NCI-H146 treated with DMSO at 0.1 percent for 48 hours (cell line): ENCODE results near the gene TADA2B.

Source experiments
- DNase-seq: peaks from one replicate; lab custom pipeline; 2025; ENCODE audit not compliant: unreplicated experiment; lab: John Stamatoyannopoulos, UW

TADA2B gene, protein sequence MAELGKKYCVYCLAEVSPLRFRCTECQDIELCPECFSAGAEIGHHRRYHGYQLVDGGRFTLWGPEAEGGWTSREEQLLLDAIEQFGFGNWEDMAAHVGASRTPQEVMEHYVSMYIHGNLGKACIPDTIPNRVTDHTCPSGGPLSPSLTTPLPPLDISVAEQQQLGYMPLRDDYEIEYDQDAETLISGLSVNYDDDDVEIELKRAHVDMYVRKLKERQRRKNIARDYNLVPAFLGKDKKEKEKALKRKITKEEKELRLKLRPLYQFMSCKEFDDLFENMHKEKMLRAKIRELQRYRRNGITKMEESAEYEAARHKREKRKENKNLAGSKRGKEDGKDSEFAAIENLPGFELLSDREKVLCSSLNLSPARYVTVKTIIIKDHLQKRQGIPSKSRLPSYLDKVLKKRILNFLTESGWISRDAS

DNA sequence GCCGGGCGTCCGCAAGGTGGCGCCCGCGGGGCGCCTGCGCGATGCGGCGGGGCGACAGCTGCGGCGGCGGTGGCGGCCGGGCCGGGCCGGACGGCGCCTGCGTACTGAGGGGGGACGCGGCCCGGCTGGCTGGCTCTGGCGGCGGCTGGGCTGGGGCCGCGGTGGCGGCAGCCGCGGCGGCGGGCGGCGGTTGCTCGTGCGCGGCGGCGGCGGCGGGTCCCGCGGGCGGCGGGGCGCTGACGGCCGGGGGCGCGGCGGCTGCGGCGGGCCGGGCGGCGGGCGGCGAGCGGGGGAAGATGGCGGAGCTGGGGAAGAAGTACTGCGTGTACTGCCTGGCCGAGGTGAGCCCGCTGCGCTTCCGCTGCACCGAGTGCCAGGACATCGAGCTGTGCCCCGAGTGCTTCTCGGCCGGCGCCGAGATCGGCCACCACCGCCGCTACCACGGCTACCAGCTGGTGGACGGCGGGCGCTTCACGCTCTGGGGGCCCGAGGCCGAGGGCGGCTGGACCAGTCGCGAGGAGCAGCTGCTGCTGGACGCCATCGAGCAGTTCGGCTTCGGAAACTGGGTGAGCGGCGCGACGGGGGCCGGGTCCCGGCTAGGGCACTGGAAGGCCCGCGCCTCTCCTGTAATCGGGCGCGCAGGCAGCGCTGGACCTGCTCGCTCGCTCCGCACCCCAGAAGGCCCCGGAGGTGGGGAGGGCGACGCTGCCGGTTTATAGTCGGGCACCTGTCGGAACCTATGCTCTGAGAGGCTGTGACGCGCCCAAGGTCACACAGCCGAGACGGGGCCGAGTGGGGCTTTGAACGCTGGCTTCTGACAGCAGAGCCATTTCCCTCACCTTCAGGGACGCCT lies at the start of gene TADA2B:
Gene TADA2B (plus strand): TSS at position 89 of the 853 bp plus-strand sequence. CDS start 208 bp downstream, at position 297.
- no peak for DNase-seq

DNA sequence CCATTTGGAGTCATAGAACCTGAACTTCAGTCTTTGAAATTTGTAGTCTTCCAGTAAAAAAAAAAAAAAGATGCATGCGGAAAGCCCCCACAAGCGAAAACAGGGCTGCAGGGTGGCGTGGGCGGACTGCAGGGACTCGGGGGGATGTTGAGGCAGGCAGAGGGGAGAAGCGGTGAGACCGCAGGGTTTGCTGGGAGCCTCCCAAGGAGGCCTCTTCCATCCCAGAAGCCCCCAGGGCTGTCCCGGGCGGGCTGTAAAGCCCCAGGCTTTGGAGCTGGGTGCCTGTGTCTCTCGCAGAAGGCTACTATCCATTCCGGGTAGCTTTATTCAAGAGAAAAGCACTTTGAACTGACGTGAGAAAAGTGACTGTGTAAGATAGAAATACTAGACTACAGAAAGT lies 46.7 kb upstream of the TADA2B start:
- DNase-seq: no peak

DNA sequence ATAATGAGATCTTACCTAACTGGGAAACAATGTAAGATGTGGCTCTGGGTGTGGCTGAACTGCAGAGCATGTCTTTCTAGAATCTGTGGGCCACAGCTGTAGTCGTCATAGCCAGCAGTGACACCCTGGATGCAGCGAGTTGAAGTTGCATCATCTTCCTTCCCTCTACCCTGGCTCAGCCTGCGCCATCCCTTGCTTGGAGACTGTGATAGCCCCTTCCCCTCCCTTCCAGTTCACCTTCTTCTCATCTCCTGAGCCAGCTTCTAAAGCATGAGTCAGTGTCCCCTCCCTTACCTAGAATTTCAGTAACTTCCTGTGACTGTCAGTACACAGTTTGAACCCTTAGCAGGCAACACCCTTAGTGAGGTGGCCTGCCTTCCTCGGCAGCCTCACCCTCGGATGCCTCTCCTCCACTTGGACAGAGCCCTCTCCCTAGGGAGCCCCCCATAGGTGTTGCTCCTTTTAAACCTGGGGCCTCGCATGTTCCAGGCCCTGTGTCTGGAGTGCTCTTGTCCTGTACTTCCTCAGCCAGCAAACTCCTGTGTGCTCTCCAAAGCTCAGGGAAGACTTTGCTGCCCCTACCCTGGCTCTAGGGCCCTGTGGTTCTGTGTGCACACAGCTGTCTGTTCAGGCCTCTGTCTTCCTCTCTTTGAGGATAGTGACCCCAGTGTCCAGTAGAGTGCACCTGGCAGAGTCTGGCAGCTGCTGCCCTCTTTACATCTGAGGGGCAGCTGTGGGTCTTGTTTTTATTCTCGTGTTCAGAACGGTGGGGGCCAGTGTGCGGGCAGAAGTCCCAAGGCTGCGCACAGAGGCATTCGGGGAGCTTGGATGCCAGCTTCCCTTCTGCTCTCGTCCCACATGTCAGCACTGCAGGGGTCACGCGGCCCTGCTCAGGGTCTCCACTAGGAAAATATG lies 43.7 kb upstream of the TADA2B start:
- no peak for DNase-seq

DNA sequence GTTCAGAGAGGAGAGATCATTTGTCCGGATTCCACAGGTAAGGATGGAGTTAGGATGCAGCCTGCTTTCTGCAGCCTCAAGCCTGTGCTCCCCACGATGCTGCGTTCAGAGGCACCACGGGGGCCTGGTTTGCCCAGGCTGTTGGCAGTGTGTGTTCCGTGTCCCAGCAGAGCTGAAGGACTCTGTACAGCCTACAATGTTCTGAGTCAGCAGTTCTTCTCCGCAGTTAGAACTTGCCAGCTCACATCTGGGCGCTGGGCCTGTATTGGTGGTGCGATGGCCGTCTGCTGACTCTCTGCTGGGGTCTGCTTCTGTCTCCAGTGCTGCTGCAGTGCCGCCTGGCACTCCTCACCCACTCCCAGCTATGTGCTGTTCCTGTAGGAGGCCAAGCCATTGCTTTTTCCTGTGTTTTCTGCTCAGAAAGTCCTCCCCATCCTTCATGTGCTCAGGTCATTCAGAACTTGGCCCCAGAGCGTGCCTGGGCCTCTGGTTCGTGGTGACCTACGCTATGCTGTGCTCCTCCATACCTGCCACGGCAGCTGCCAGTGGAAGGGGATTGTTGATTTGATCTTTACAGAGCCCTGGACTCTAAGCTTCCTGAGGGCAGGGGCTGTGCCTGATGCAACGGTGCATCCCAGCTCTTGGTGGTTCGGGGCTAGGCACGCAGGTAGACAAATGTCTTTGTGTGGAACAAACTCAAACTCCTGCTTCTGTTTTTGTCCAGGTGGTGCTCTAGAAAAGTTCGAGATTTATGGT lies 42.6 kb upstream of the TADA2B start:
- DNase-seq: no peak

DNA sequence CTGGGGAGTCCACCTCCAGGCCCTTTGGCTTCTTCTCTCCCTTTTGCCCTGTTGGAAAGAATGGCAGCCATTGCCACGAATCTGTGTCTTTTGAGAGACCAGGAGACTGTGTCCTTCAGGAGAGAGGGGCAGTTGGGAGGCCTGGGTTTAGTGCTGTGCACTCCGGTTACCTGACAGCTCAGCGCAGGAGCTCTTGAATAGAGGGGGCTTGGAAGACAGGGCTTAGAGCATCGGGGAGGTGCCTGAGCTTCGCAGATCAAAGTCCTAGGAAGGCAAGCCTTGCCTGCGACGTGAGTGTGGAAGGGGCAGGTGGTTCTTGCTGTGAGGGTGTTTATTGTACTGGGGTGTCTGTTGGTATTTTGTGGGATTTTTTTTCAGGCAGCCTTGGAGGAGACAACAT lies 41.9 kb upstream of the TADA2B start:
- no peak for DNase-seq

DNA sequence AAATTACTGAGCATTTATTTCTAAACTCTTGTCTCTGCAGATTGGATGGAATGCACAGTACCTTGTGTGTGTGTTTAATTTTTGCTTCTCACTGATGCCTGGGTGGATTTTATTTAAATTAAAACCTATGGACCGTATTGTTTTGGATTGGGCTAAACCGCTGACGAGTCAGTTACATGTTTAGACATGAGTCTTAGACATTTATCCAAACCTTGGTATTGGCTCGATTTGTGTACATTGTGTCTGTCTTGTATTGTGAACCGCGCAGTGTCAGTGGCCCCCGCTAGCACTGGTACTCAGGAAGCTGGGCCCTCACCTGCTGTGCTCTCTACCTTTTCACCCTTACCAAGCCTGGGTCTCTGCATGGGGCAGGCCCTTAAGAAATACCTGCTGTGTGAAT lies 40.8 kb upstream of the TADA2B start:
- DNase-seq: no peak

DNA sequence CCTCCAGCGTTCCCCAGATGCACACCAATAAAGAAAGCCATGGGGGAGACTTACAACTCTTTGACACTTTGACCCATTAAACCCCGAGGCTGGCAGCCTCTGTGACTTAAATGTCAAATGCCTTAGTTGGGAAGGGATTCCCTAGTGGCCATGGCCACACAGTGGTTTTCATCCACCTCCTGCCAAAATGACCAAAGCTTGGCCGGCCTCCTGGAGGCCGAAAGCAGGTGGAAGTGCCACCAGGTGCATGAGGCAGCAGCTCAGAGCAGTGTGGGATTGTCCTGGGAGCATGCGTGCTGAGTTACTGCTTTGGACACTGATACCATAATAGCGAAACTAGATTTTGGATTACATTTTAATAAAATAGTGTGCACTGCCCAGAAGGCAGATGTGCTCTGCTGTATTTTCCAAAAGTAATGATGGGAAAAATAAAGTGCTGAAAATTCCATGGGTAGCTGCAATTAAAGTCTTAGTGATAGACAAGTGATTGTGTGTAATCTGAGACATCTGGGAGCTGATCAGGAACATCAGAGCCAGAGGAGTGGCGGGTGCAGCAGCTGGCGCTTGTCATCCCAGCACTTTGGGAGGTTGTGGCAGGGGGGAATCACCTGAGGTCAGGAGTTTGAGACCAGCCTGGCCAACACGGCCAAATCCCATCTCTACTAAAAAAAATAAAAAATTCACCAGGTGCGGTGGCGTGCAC lies 39.8 kb upstream of the TADA2B start:
- no peak for DNase-seq

DNA sequence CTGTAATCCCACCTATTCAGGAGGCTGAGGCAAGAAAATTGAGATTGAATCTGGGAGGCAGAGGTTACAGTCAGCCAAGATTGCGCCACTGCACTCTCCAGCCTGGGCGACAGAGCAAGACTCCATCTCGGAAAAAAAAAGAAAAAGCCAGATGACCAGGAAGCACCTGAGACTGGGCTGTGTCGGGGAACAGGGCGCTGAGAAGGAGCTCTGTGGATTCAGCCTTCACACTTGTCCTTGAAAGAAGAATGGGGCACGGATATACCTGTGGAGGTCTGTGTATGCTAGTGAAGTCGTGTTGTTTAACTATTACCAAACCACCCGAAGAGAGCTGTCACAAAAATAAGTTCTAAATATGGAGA lies 39.3 kb upstream of the TADA2B start:
- DNase-seq: no peak

DNA sequence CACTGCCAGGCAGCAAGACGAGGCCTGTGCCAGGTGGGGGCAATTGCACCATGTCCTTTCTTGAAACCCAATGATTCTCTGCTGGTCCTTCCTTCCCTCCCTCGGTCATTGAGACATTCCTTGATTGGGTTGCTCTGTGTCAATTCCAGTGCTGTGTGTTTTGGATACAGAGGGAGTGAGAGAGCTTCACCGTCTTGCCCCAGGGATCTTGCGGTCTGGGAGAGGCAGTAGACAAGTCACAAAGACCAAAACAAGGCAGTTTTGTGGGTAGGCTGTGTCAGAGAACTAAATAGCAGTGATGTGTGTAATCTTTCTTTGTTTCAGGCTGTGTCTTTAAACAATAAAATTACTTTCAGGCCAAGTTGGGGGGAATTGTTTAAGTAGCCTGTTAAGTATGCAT lies 38.8 kb upstream of the TADA2B start:
- DNase-seq: no peak

DNA sequence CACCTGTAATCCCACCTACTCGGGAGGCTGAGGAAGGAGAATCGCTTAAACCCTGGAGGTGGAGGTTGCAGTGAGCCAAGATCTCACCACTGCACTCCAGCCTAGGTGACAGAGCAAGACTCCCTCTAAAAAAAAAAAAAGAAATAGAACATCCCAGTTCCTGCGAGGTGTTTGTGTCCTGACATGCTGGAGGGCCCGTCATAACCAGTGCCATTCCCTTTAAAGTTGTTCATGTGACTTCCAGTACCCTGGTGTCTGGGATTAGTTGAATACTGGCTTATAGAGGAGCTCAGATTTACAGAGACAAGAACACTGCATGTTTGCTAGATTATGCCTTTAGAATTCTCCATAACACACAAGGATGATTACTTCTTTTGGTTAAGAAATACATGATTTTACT lies 37.6 kb upstream of the TADA2B start:
- DNase-seq: no peak

DNA sequence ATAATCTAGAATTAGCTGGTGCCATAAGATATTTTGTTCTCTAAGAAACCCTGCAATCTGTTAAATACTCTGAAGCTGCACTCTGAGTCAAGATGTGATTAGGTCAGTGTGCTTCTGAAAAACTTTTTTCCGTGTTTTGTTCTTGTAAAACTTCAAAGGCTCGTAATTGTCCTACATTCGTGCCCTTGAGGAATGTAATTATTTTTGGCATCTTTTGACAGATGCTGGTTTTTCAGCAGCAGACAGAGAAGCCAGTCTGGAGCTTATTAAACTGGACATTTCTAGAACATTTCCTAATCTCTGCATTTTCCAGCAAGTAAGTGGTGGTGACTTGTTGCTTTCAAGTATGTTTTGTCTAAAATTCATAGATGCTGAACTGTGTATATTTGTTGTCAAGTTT lies 36.8 kb upstream of the TADA2B start:
- DNase-seq: no peak

DNA sequence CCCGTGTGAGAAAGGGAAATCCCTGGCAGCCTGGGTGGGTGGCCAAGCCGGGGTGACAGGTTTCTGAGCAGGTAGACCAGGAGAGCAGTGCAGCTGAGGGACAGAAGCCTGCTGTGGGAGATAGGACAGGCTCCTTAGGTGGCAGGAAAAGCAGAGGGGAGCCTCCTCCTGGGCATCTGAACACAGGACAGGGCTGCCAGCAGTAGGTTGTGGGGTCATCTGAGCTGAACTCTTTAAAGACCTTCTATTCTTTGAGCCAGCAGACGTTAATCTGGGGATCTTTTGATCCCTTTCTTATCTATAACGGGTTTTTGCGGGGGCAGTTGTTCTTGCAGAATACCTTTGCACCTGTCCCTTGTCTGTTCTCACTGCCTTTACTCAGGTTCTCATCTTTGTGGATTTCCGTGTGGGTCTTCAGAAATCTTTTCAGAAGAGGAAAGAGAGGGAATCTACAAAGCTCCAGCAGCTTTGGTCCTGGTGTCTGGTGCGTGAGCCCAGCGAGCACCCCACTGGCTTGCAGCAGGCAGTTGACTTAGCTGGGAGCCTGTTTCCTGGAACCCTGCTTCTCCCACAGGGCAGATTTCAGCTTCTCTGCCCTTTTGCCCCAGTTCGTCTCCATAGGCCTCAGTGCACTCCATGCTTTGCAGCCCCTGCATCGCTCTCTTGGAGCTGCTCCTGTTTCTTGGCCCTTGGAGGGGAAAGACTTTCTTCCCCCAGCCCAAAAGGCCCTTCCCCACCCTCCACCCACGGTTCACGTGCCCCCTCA lies 35.8 kb upstream of the TADA2B start:
- DNase-seq: no peak

DNA sequence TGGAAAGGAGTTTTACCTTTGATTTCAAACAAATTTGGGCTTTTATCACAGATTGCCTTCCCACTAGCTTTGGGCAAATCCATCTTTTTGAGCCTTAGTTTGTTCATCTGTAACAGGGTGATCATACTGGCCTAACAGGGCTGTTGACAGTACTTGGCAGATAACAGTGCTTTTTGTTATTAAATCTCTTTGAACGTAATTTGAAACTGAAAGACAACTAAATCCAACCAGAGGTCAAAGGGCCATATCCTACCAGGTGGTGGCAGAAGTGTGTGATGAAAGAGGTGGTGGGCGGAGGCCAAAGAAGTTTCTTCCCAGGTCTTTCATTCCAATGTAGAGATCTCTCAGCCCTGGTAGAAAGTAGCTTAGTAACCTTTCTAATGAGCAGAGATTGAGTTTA lies 35.2 kb upstream of the TADA2B start:
- DNase-seq: peak; percentile 2

DNA sequence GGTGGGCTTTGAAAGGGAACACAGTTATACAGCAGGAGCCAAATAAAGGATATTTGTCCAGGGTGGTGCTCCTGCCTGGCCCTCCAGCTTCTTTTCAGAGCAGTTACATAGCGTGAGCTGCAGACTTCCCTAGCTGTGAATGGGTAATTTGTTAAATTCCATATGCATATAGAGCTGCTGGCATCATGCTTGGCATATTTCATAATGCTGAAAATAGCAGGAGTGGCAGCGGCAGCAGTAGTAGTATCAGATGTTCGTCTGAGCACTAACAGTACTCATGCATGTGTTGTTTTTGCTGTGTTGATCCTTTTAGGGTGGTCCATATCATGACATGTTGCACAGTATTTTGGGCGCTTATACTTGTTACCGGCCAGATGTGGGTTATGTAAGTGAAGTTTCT lies 33.6 kb upstream of the TADA2B start:
- DNase-seq: no peak

DNA sequence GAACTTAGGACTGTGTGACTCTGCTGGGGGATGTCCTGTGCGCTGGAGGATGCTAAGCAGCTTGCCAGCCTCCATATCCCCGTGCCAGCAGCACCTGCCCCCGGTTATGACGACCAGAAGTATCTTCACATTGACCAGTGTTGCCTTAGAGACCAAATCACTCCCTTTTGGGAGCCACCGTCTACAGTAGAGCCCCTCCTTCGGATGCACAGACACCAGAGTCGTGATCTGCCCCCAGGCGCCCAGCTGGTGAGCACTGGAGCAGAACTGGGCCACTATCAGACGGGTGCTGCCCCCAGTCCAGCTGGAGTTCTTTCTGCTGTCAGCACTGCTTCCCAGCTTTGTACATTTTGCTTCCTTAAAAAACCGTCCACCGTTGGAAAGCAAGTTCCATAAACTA lies 30.0 kb upstream of the TADA2B start:
- no peak for DNase-seq

DNA sequence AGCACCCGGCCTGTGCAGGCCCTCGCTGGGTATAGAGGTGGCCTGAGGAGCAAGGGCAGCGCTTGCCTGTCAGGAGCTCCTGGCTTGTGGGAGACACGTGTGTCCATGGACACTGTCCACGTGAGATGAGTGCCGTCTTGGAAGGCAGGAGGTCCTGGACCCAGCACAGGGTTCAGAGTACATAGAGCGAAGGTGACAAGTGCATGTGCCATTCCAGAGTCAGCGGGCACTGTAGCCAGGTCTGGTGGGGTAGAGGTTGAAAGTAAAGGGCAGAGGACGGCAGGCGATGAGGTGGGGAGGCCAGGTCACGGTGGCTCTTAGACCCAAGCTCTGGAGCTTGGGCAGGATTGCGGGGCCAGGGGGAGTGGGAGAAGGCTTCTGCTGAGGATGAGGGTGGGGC lies 28.4 kb upstream of the TADA2B start:
- DNase-seq: no peak

DNA sequence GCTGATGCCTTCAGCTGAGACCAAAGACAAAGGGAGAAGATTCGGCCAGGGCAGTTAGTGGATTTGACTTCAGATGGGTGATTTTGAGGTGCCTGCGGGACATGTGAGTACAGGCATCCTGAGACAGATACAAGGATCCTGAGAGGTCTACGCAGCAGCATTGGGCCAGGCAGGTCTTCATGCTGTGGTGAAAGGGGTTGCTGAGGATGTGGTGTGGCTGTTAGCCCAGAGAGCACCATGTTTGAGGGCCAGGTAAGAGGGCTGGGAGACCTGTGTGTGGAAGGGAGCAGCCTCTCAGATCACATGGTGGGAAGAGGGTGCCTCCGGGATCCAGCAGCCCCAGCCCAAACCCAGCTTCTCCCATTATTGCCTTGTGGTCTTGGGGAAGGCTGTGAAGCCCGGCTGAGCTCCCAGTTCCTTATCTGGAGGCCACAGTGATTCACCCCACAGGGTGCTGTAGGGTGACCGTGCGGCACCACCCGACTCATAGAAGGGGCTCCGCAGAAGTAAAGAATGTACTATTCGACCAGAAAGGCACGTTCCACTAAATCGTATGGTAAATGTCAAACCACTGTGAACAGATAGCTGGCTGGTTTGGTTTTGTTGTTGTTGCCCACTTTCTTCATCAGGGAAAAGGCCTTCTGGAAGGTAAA lies 27.7 kb upstream of the TADA2B start:
- DNase-seq: no peak

DNA sequence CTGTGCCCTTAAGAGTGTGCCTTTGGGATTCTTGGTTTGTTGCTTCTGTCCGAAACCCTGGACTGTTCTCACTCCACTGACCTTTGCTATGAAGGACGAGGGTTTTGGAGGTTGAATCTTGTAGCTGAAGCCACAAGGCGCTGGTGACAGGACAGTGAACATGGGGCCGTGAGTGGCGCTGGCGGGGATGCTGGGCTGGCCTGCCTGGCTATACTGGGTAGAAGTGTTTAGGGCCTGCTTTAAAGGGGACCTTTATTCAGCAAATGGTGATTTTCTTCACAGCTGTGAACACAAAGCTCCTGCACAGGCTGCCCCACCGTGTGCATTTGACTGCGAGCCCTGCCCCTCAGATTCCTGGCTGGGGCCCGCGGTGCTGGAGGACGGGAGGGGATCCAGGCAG lies 27.1 kb upstream of the TADA2B start:
- DNase-seq: no peak

DNA sequence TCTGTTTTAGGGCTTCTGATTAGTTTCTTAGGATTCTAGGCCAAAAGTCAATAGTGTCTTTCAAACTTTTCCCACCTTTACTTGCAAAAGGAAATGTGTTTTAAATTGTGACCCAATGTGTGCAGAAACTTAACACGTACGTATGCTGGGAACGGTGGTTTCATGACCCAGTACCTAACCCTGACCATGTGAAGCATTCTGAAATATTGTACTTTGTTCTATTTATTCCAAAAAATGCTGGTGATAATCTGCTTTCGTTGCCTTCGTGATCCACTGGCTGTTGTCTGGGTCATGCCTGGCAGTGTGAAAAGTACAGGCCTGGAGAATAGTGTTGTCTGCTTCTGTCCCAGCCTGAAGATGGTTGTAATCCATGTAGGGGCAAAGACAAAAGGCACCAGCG lies 26.7 kb upstream of the TADA2B start:
- DNase-seq: no peak
